GM21619 (cell line): Measurements from ENCODE around the gene RGMA.

ENCODE experiments used
- ATAC-seq: cut with Tn5 transposase; IDR thresholded peaks from one replicate; pipeline ENCODE4 v1.9.1; 2021; ENCODE audit not compliant: unreplicated experiment

RGMA gene

GRCh38 chr15:93020976-93021772 lies 67.8 kb downstream of the RGMA start:
- peak; percentile 96 for ATAC-seq

GRCh38 chr15:93019971-93020370 lies 69.0 kb downstream of the RGMA start:
- no peak for ATAC-seq

- ATAC-seq = no peak
Observed at GRCh38 chr15:93019090-93019489, 69.9 kb downstream of the RGMA start.

- ATAC-seq = no peak
Observed at GRCh38 chr15:93018574-93018973, 70.4 kb downstream of the RGMA start.

- ATAC-seq = no peak
Observed at GRCh38 chr15:93017526-93017925, 71.5 kb downstream of the RGMA start.

DNA sequence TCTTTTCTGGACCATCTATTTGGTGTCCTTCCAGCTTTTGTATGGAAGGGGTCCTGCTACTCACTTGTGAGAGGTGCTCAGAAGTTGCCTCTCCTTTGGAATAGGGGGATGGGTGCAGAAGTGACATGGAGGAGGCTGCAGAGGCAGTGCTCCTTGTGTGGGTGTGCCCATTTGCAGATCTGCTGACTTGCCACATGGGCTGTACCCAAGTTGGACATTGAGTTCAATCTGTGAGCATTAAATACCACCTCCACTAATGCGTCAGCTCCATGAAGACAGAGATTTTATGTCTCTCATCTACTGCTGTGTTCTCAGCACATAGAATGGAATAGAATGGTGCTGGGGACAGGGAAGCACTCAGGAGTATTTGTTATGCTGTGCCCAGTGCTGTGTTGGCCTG lies 76.2 kb downstream of the RGMA start:
- ATAC-seq = no peak

- no peak for ATAC-seq
Observed at GRCh38 chr15:93007994-93008393, 81.0 kb downstream of the RGMA start.

GRCh38 chr15:93005133-93005532 lies 83.9 kb downstream of the RGMA start:
- no peak for ATAC-seq

GRCh38 chr15:93001881-93002280 lies 87.1 kb downstream of the RGMA start:
- ATAC-seq = no peak

DNA sequence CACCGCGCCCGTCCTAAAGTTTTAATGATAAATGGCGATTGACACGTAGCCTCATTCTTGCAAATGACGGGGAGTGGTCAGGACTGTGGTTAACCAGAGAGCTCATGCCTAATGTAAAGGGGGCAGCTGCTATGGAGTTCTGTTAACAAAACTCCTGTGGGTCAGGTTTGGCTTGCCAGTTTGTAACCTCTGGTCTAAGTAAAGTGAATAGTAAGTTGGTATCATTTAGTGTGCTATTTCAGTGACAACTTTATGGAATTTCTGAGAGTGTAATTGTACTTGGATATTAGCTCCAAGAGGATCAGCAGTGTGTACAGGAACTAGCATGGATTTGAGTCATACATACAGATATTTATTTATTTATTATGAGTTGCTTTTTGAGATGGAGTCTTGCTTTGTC lies 87.9 kb downstream of the RGMA start:
- ATAC-seq = no peak

GRCh38 chr15:92997821-92998220 lies 91.2 kb downstream of the RGMA start:
- no peak for ATAC-seq

GRCh38 chr15:92992720-92993119 lies 96.3 kb downstream of the RGMA start:
- ATAC-seq = no peak

DNA sequence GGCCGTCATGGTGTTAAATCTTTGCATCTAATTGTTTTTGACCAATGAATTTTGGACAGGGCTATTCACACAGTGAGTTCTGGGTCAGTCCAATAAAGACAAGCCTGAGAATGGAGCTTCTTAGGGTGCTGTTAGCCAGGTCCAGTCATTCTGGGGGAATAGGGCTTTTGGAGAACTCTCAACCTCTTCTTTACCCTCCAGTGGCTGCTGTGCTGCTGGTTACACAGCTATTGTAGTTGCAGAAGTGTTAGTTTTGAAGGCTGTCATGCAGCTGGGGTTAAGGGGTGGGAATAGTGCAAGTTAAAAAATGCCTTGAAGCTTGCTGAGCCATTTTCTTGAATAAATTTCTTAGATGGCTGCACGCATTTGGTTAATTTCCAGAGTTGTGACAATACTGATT lies 99.0 kb downstream of the RGMA start:
- ATAC-seq = no peak

DNA sequence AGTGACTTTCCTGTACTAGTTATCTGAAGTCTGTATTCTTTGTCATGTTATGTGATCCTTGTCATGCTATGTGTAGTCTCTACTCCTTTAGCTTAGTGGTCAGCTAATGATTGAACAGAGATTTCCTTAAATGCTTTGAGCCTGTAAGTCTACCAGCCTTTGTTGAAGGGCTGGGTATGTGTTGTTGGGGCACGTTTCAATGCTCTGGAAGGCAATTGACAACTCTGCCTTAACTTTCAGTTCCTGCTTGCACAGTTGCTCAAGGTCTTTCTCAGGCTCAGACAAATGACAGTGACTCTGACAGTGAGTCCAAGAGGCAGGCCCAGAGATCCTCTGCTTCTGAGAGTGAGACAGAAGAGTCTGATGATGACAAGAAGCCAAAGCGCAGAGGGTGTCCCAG lies 99.5 kb downstream of the RGMA start:
- ATAC-seq = peak; percentile 81
